ENCODE measurements around the gene REPS1. TPM values are rescaled to one million over a fixed set of nuclear protein-coding genes. Genes with fewer than 3 reads are reported as not detected.
A peak's percentile ranks its signal among the peaks of the same experiment; 100 is the strongest.

The REPS1 gene
- polyA plus RNA-seq, 3 donors, result 11.9 to 36.6 (median 14.0) TPM

- H3K27ac Mint-ChIP-seq, result peak overlapping the region in 1 of 7 donors; percentile 8
- H3K36me3 ChIP-seq (replicated peaks in 1 of 2; ENCODE audit: control insufficient read depth in 1 of 2, insufficient read depth in 2 of 2, low read length in 2 of 2), result peaks cover 21 to 76% of the 10 kb centered on the region in 2 donors
- H3K27me3 ChIP-seq (ENCODE audit: control insufficient read depth in 2 of 2, insufficient read depth in 2 of 2, low read length in 2 of 2), result no peaks in the 10 kb centered on the region
- H3K4me3 ChIP-seq (replicated peaks in 1 of 3; ENCODE audit: low read depth in 2 of 3, low read length in 3 of 3), result no peak overlapping the region
- no peaks in the 10 kb centered on the region for H3K9me3 ChIP-seq (replicated peaks in 1 of 2; ENCODE audit: control insufficient read depth in 1 of 2, insufficient read depth in 1 of 2, low read length in 2 of 2)
- H3K27ac ChIP-seq (ENCODE audit: low read depth in 1 of 2, low read length in 2 of 2), result no peak overlapping the region
- H3K27me3 Mint-ChIP-seq (ENCODE audit: low read depth in 3 of 3), result no peaks in the 10 kb centered on the region
- no peaks in the 10 kb centered on the region for H3K4me1 Mint-ChIP-seq
- no peak for TF ChIP-seq CTCF (IDR thresholded peaks at IDR 0.05)
- H3K36me3 Mint-ChIP-seq, result peaks cover 30 to 37% of the 10 kb centered on the region in 2 donors
- intact Hi-C loops (cut with micrococcal nuclease), result no loop called here
- no peak for DNase-seq
- no CpG with 5 or more reads among the region's 1 CpG for WGBS (ENCODE audit: insufficient coverage)
- no peak overlapping the region for H3K4me3 Mint-ChIP-seq
- no peak overlapping the region for H2AFZ ChIP-seq (ENCODE audit: insufficient read depth, low read depth, low read length, poor library complexity, severe bottlenecking)
- H3K4me1 ChIP-seq (ENCODE audit: control insufficient read depth in 1 of 2, insufficient read depth in 2 of 2, low read length in 2 of 2), result no peaks in the 10 kb centered on the region
- no peaks in the 10 kb centered on the region for H3K79me2 ChIP-seq (ENCODE audit: insufficient read depth, low read length)
- no peak overlapping the region for H3K4me2 ChIP-seq (replicated peaks; ENCODE audit: extremely low read depth, low read length, poor library complexity, severe bottlenecking)
- H4K20me1 ChIP-seq (ENCODE audit: insufficient read depth, low read length), result no peaks in the 10 kb centered on the region
- no peak overlapping the region for H3K9ac ChIP-seq (ENCODE audit: insufficient read depth, low read length, poor library complexity, severe bottlenecking)
- peaks cover 0 to 3% (median 0%) of the 10 kb centered on the region in 7 donors for H3K9me3 Mint-ChIP-seq
These were observed 56.4 kb downstream of the REPS1 start for GRCh38 chr6:138931660-138932059.

GRCh38 chr6:138926579-138926978, 61.5 kb downstream of the REPS1 start:
- Histone ChIP-seq H3K27me3 (ENCODE audit: control insufficient read depth in 2 of 2, insufficient read depth in 2 of 2, low read length in 2 of 2) (no peaks in the 10 kb centered on the region), H3K79me2 (ENCODE audit: insufficient read depth, low read length) (no peaks in the 10 kb centered on the region), H3K9ac (ENCODE audit: insufficient read depth, low read length, poor library complexity, severe bottlenecking) (no peak overlapping the region), H4K20me1 (ENCODE audit: insufficient read depth, low read length) (no peaks in the 10 kb centered on the region), H2AFZ (ENCODE audit: insufficient read depth, low read depth, low read length, poor library complexity, severe bottlenecking) (no peak overlapping the region), H3K4me1 (ENCODE audit: control insufficient read depth in 1 of 2, insufficient read depth in 2 of 2, low read length in 2 of 2) (no peaks in the 10 kb centered on the region), H3K36me3 (replicated peaks in 1 of 2; ENCODE audit: control insufficient read depth in 1 of 2, insufficient read depth in 2 of 2, low read length in 2 of 2) (peaks cover 19 to 70% of the 10 kb centered on the region in 2 donors), H3K9me3 (replicated peaks in 1 of 2; ENCODE audit: control insufficient read depth in 1 of 2, insufficient read depth in 1 of 2, low read length in 2 of 2) (no peaks in the 10 kb centered on the region), H3K27ac (ENCODE audit: low read depth in 1 of 2, low read length in 2 of 2) (no peak overlapping the region), H3K4me2 (replicated peaks; ENCODE audit: extremely low read depth, low read length, poor library complexity, severe bottlenecking) (no peak overlapping the region), H3K4me3 (replicated peaks in 1 of 3; ENCODE audit: low read depth in 2 of 3, low read length in 3 of 3) (no peak overlapping the region)
- H3K4me1 Mint-ChIP-seq, result no peaks in the 10 kb centered on the region
- no peaks in the 10 kb centered on the region for H3K27me3 Mint-ChIP-seq (ENCODE audit: low read depth in 3 of 3)
- H3K36me3 Mint-ChIP-seq, result peaks cover 28 to 42% of the 10 kb centered on the region in 2 donors
- DNase-seq, result no peak
- intact Hi-C loops (cut with micrococcal nuclease), result no loop called here
- H3K9me3 Mint-ChIP-seq, result no peaks in the 10 kb centered on the region
- no peak overlapping the region for H3K4me3 Mint-ChIP-seq
- no peak overlapping the region for H3K27ac Mint-ChIP-seq
- no peak for TF ChIP-seq CTCF (IDR thresholded peaks at IDR 0.05)
- WGBS (ENCODE audit: insufficient coverage), result no CpG with 5 or more reads among the region's 3 CpGs
